Thoracic aorta endothelial cell (primary cell): Measurements from ENCODE around the gene DNAJB9. TPM values are rescaled to one million over a fixed set of nuclear protein-coding genes. Genes with fewer than 3 reads are reported as not detected.

Source experiments
- total RNA-seq: library from RNA; depleted of rRNA; stranded (reverse); fragments of >200 nt; gene quantifications from 2 replicates; pipeline ENCODE4 v1.2.3, GENCODE V29; 2012

DNAJB9 gene
- total RNA-seq: 14.1 and 17.0 TPM in 2 replicates

GRCh38 chr7:108569381-108570145 is at the start of gene DNAJB9, which contains the start of gene THAP5:
DNAJB9 (plus strand) TSS chr7:108569874; CDS start chr7:108571727, 1,853 bp downstream.
THAP5 (minus strand) TSS chr7:108569706; CDS start chr7:108569569, 137 bp downstream.

GRCh38 chr7:108525985-108526767 is 43.5 kb upstream of the DNAJB9 start, which contains the start of gene PNPLA8:
PNPLA8 (minus strand) TSS chr7:108526135; CDS start chr7:108515491, 10,644 bp downstream.

Other genes with a start within 250 kb of the DNAJB9 start
- 157 and 174 TPM in 2 replicates for gene NRCAM, start 113.4 kb upstream of the DNAJB9 start, total RNA-seq
- 41.8 and 46.3 TPM in 2 replicates for gene PNPLA8, start 43.7 kb upstream of the DNAJB9 start, total RNA-seq
- 24.1 and 26.7 TPM in 2 replicates for gene THAP5, start 168 bp upstream of the DNAJB9 start, total RNA-seq